H1 (cell line): ENCODE results near the gene ZNF30. TPM values are rescaled to one million over a fixed set of nuclear protein-coding genes. Genes with fewer than 3 reads are reported as not detected.

ENCODE experiments used
- CTCF ChIA-PET: fragments of 300-600 bp; sonication (Branson Sonifier 250); formaldehyde crosslinking; loops from one replicate; lab custom pipeline; 2021; ENCODE audit not compliant: partially characterized antibody; lab: Charles Lee
- POLR2A ChIA-PET: fragments of 300-600 bp; sonication (Branson Sonifier 250); formaldehyde crosslinking; loops from one replicate; lab custom pipeline; 2021; ENCODE audit warnings: inconsistent platforms; ENCODE audit not compliant: partially characterized antibody; lab: Charles Lee
- DNase-seq, 2 experiments: peaks; one replicate each; pipeline versions ENCODE4 v3.0.0 to v3.0.0-alpha.2; 2010 to 2022; ENCODE audit warnings: low spot score in 2 of 2, low read depth in 1 of 2, mixed read lengths in 1 of 2
- FAIRE-seq: peaks from 2 replicates; lab custom pipeline; 2011; peaks lifted over from hg19 to GRCh38; lab: Jason Lieb, UNC
- H2AFZ ChIP-seq: 2 replicates; pipeline ENCODE4 v1.8.1; 2012; ENCODE audit warnings: low read length, inconsistent platforms
- H2AK5ac ChIP-seq: 2 replicates; pipeline ENCODE4 v1.6.1; 2013; ENCODE audit warnings: low read depth, low read length
- H2BK120ac ChIP-seq: replicated peaks from 2 replicates; pipeline ENCODE3; 2013; ENCODE audit warnings: low read depth, low read length, inconsistent platforms
- H2BK12ac ChIP-seq: 2 replicates; pipeline ENCODE4 v1.6.1; 2013; ENCODE audit warnings: low read depth, low read length
- H2BK15ac ChIP-seq: 2 replicates; pipeline ENCODE4 v1.6.1; 2013; ENCODE audit warnings: low read length
- H2BK20ac ChIP-seq: 2 replicates; pipeline ENCODE4 v1.6.1; 2013; ENCODE audit warnings: low read length
- H2BK5ac ChIP-seq: 2 replicates; pipeline ENCODE4 v1.6.1; 2013; ENCODE audit warnings: low read depth, low read length
- H3K14ac ChIP-seq: 2 replicates; pipeline ENCODE4 v1.6.1; 2013; ENCODE audit warnings: inconsistent platforms; ENCODE audit not compliant: insufficient read length
- H3K18ac ChIP-seq: 2 replicates; pipeline ENCODE4 v1.6.1; 2013; ENCODE audit warnings: low read length; ENCODE audit errors: extremely low read depth
- H3K23ac ChIP-seq: 2 replicates; pipeline ENCODE4 v1.6.1; 2013; ENCODE audit warnings: inconsistent platforms; ENCODE audit not compliant: insufficient read length
- H3K23me2 ChIP-seq: 2 replicates; pipeline ENCODE4 v1.6.1; 2013; ENCODE audit warnings: low read depth, low read length
- H3K27ac ChIP-seq: 2 replicates; pipeline ENCODE4 v1.6.1; 2011; ENCODE audit warnings: low read depth, low read length, inconsistent platforms
- H3K27me3 ChIP-seq, 4 experiments: replicated peaks in 1 of 4; 1 replicate in 1 of 4; 2 replicates in 3 of 4; pipeline versions ENCODE4 v1.6.1 to v1.8.1; 2011 to 2013; ENCODE audit warnings: low read length in 3 of 4, mild to moderate bottlenecking in 3 of 4, inconsistent platforms in 2 of 4, mixed read lengths in 2 of 4, moderate library complexity in 1 of 4; ENCODE audit not compliant: control insufficient read depth in 3 of 4, insufficient read depth in 3 of 4; ENCODE audit errors: extremely low read depth in 1 of 4
- H3K36me3 ChIP-seq, 4 experiments: 2 replicates each; pipeline versions ENCODE4 v1.6.1 to v1.8.1; 2011 to 2013; ENCODE audit warnings: mild to moderate bottlenecking in 4 of 4, low read length in 3 of 4, moderate library complexity in 2 of 4, control low read depth in 1 of 4, inconsistent platforms in 1 of 4; ENCODE audit not compliant: insufficient read depth in 4 of 4, control insufficient read depth in 2 of 4
- H3K4ac ChIP-seq: replicated peaks from 2 replicates; pipeline ENCODE3; 2013; ENCODE audit warnings: low read length, low read depth, mixed read lengths, inconsistent platforms; ENCODE audit not compliant: insufficient read length
- H3K4me1 ChIP-seq, 4 experiments: replicated peaks in 1 of 4; 1 replicate in 1 of 4; 2 replicates in 3 of 4; pipeline versions ENCODE4 v1.6.1 to v1.8.1; 2011 to 2013; ENCODE audit warnings: low read length in 3 of 4, inconsistent platforms in 2 of 4, mixed read lengths in 1 of 4; ENCODE audit not compliant: insufficient read depth in 4 of 4, control insufficient read depth in 3 of 4
- H3K4me2 ChIP-seq, 2 experiments: 2 replicates each; pipeline versions ENCODE4 v1.6.1 to v1.8.1; 2011 to 2013; ENCODE audit warnings: low read depth in 2 of 2, low read length in 2 of 2, control low read depth in 1 of 2, inconsistent platforms in 1 of 2, mild to moderate bottlenecking in 1 of 2; ENCODE audit not compliant: insufficient read depth in 1 of 2
- H3K4me3 ChIP-seq, 4 experiments: fragments of 200-600, 300-600 bp in 1 of 4; sonication (generic), shearing (Covaris generic), sonication (Bioruptor Twin) in 1 of 4; 2 replicates each; pipeline versions ENCODE4 v1.5.1 to v1.8.1; 2011 to 2016; ENCODE audit warnings: low read length in 4 of 4, low read depth in 3 of 4, control low read depth in 2 of 4, inconsistent platforms in 2 of 4, mild to moderate bottlenecking in 2 of 4, mixed read lengths in 1 of 4, moderate library complexity in 1 of 4; ENCODE audit not compliant: insufficient read depth in 2 of 4; ENCODE audit errors: extremely low read depth in 1 of 4
- H3K56ac ChIP-seq: replicated peaks from 2 replicates; pipeline ENCODE3; 2013; ENCODE audit warnings: low read depth, mild to moderate bottlenecking, mixed read lengths, low read length, inconsistent platforms; ENCODE audit not compliant: insufficient read length
- H3K79me1 ChIP-seq: 2 replicates; pipeline ENCODE4 v1.6.1; 2013; ENCODE audit warnings: low read depth, low read length, control low read depth
- H3K79me2 ChIP-seq, 2 experiments: 2 replicates each; pipeline versions ENCODE4 v1.6.1 to v1.8.1; 2012 to 2013; ENCODE audit warnings: low read length in 2 of 2, mild to moderate bottlenecking in 2 of 2, inconsistent platforms in 1 of 2; ENCODE audit not compliant: insufficient read depth in 2 of 2, control insufficient read depth in 1 of 2
- H3K9ac ChIP-seq, 4 experiments: replicated peaks in 1 of 4; 1 replicate in 1 of 4; 2 replicates in 3 of 4; pipeline versions ENCODE4 v1.6.1 to v1.8.1; 2011 to 2013; ENCODE audit warnings: low read depth in 3 of 4, low read length in 3 of 4, control low read depth in 2 of 4, mild to moderate bottlenecking in 2 of 4, moderate library complexity in 2 of 4, inconsistent platforms in 1 of 4; ENCODE audit errors: extremely low read depth in 1 of 4
- H3K9me3 ChIP-seq, 2 experiments: 2 replicates each; pipeline versions ENCODE4 v1.6.1 to v1.8.1; 2012 to 2013; ENCODE audit warnings: mild to moderate bottlenecking in 2 of 2, moderate library complexity in 2 of 2, control low read depth in 1 of 2, inconsistent platforms in 1 of 2, low read depth in 1 of 2, low read length in 1 of 2, mixed read lengths in 1 of 2; ENCODE audit not compliant: insufficient read depth in 2 of 2
- H4K20me1 ChIP-seq, 2 experiments: replicated peaks in 1 of 2; 2 replicates each; pipeline versions ENCODE3 to v1.8.1; 2011 to 2013; ENCODE audit warnings: inconsistent platforms in 2 of 2, low read length in 2 of 2, mild to moderate bottlenecking in 1 of 2; ENCODE audit not compliant: insufficient read depth in 2 of 2, control insufficient read depth in 1 of 2
- H4K5ac ChIP-seq: 2 replicates; pipeline ENCODE4 v1.6.1; 2013; ENCODE audit warnings: low read length, low read depth, mixed read lengths, inconsistent platforms; ENCODE audit not compliant: insufficient read length
- H4K8ac ChIP-seq: 2 replicates; pipeline ENCODE4 v1.8.0; 2013; ENCODE audit warnings: mild to moderate bottlenecking, moderate library complexity, low read length, inconsistent platforms; ENCODE audit not compliant: insufficient read depth; ENCODE audit errors: extremely low read depth
- H4K91ac ChIP-seq: replicated peaks from 2 replicates; pipeline ENCODE3; 2013; ENCODE audit warnings: low read length, mixed read lengths, inconsistent platforms; ENCODE audit not compliant: insufficient read length
- SAP30 ChIP-seq: fragments of 300-600 bp; sonication (generic); IDR thresholded peaks from 2 replicates; pipeline ENCODE4 v1.7.1; 2012; ENCODE audit warnings: low read length, moderate library complexity, mild to moderate bottlenecking, inconsistent platforms; ENCODE audit not compliant: insufficient read depth, insufficient replicate concordance
- polyA plus RNA-seq, 7 experiments: library from polyadenylated mRNA; depleted of rRNA in 3 of 7; stranded (reverse) in 5 of 7; unstranded in 2 of 7; fragments of >200 nt in 5 of 7; fragments of 200-250 nt in 2 of 7; gene quantifications; 1 replicate in 5 of 7; 2 replicates in 1 of 7; 4 replicates in 1 of 7; pipeline versions ENCODE4 v1.2.1 to v1.2.3, GENCODE V29; 2011 to 2013; ENCODE audit warnings: missing spikeins in 2 of 7, mixed read lengths in 2 of 7
- total RNA-seq: library from RNA; stranded (reverse); fragmentation: NEBNext Ultra II Directional; extraction: Animal tissue kit (Norgen Biotek cat#: 25700); gene quantifications from 2 replicates; pipeline ENCODE4 v1.2.1, GENCODE V29; 2021
- TF ChIP-seq, protein P1 (sequence below): IDR thresholded peaks from 2 replicates; pipeline ENCODE4 v1.6.1; 2012; ENCODE audit warnings: inconsistent platforms

ZNF30 gene
- total and polyA plus RNA-seq, 2 of the 8 experiments (the other 6 are each of a cell fraction or from before 2014, with no cell fraction given): 2.0 to 4.7 TPM

DNA sequence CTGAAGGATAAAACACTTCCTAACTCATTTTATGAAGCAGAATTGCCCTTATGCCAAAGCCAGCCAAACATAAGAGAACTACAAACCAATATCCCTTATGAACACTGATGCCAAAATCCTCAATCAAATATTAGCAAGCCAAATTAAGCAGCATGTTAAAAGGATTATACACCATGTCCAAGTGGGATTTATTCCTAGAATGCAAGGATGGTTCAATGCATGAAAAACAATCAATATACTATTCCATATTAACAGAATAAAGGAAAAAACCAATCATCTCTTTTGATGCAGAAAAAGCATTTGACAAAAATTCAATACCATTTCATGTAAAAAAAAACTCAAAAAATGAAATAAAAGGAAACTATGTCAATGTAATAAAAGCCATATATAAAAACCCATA is 26.4 kb downstream of the ZNF30 start:
- Histone ChIP-seq H3K14ac (no peak overlapping the region), H3K79me2 (no peaks in the 10 kb centered on the region), H4K5ac (no peak overlapping the region), H2BK5ac (no peak overlapping the region), H4K8ac (no peak overlapping the region), H2BK120ac (no peak overlapping the region), H2AK5ac (no peak overlapping the region), H3K23ac (no peak overlapping the region), H3K23me2 (no peaks in the 10 kb centered on the region), H3K4me2 (no peak overlapping the region), H3K27me3 (no peaks in the 10 kb centered on the region), H3K56ac (no peak overlapping the region), H3K36me3 (peaks cover 5 to 15% (median 10%) of the 10 kb centered on the region in 4 experiments; a peak in 6 of 8 replicates), H3K79me1 (no peaks in the 10 kb centered on the region), H3K18ac (no peak overlapping the region), H4K20me1 (no peaks in the 10 kb centered on the region), H3K4me3 (no peak overlapping the region), H2AFZ (no peak overlapping the region), H3K4me1 (no peaks in the 10 kb centered on the region), H3K9me3 (peaks cover 22 to 27% of the 10 kb centered on the region in 2 experiments), H3K9ac (no peak overlapping the region), H2BK15ac (no peak overlapping the region), H3K27ac (no peak overlapping the region), H3K4ac (no peak overlapping the region), H4K91ac (no peak overlapping the region), H2BK12ac (no peak overlapping the region), H2BK20ac (no peak overlapping the region)
- FAIRE-seq (no peak), DNase-seq (no peak)
- no peak for TF ChIP-seq SAP30
- TF ChIP-seq, protein P1, sequence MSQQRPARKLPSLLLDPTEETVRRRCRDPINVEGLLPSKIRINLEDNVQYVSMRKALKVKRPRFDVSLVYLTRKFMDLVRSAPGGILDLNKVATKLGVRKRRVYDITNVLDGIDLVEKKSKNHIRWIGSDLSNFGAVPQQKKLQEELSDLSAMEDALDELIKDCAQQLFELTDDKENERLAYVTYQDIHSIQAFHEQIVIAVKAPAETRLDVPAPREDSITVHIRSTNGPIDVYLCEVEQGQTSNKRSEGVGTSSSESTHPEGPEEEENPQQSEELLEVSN: no peak
- POLR2A ChIA-PET: interaction anchor here (1.6 kb wide), 1 partner anchor 26 kb away, joined by 4 read pairs; the partner anchor contains the start of gene ZNF30
- CTCF ChIA-PET: interaction anchor here (1.1 to 1.2 kb wide), 2 partner anchors 20 to 114 kb away, joined by 3 read pairs; no protein-coding TSS in a partner anchor
